Uterus (tissue), 2 donors: ENCODE results near the gene TRPM1.

ENCODE experiments used
- POLR2A ChIP-seq, 2 donors: fragments of 450-650 bp; IDR thresholded peaks; one replicate each; pipeline ENCODE4 v1.6.1; 2016; ENCODE audit warnings: antibody characterized with exemption in 2 of 2, mild to moderate bottlenecking in 1 of 2, moderate library complexity in 1 of 2
- TF ChIP-seq, protein P1 (sequence below), 4 experiments: fragments of 200-600 bp in 2 of 4; fragments of 450-650 bp in 2 of 4; sonication (generic) in 2 of 4; IDR thresholded peaks; one replicate each; pipeline ENCODE4 v1.5.1; 2016 to 2019; ENCODE audit warnings: antibody characterized with exemption in 4 of 4, mild to moderate bottlenecking in 2 of 4, moderate library complexity in 1 of 4

DNA sequence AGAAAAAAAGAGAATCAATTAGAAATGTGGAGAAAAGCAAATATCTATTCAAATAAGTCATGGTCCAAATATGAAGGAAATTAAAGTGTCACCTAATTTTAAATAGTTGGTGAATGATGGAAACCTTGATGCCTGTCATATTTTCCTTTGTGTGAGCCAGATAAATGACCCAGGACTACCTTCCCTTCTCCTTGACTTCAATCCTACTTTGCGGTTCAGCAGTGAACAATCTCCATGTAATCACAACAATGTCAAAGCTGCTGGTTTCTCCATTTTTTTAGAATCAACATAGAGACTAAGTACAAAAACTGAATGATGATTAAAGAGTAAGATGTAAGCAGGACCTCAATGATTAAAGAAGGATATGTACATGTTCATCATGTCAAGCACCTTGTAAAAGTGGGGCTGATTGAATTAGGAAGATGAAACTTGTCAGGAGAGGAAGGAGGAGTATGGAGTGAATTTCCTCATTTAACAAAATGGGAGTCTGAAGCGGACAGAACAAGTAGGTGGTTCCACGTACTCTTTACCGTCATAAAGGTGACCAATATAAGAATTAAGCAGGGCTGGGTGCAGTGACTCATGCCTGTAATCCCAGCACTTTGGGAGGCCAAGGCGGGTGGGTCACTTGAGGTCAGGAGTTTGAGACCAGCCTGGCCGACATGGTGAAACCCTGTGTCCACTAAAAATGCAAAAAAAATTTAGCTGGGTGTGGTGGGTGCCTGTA, 43.1 kb downstream of the TRPM1 start:
- TF ChIP-seq, protein P1, sequence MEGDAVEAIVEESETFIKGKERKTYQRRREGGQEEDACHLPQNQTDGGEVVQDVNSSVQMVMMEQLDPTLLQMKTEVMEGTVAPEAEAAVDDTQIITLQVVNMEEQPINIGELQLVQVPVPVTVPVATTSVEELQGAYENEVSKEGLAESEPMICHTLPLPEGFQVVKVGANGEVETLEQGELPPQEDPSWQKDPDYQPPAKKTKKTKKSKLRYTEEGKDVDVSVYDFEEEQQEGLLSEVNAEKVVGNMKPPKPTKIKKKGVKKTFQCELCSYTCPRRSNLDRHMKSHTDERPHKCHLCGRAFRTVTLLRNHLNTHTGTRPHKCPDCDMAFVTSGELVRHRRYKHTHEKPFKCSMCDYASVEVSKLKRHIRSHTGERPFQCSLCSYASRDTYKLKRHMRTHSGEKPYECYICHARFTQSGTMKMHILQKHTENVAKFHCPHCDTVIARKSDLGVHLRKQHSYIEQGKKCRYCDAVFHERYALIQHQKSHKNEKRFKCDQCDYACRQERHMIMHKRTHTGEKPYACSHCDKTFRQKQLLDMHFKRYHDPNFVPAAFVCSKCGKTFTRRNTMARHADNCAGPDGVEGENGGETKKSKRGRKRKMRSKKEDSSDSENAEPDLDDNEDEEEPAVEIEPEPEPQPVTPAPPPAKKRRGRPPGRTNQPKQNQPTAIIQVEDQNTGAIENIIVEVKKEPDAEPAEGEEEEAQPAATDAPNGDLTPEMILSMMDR (IDR thresholded peaks at IDR 0.05): no peak
- TF ChIP-seq POLR2A (IDR thresholded peaks at IDR 0.05): no peak
